Mononuclear cell (primary cell): ENCODE results near the gene TICAM1. TPM values are rescaled to one million over a fixed set of nuclear protein-coding genes. Genes with fewer than 3 reads are reported as not detected.
"Not testable (repeated sequence)": the region's sequence is repeated elsewhere in the genome, so short reads cannot be mapped to it uniquely, and the experiment has no call there.

ENCODE experiments used
- H3K27me3 ChIP-seq: 2 replicates; pipeline ENCODE4 v1.6.0; 2011; ENCODE audit warnings: low read length, control low read depth; ENCODE audit not compliant: insufficient read depth
- H3K4me1 ChIP-seq: 2 replicates; pipeline ENCODE4 v1.5.1; 2011; ENCODE audit warnings: mild to moderate bottlenecking, low read length, control low read depth; ENCODE audit not compliant: insufficient read depth
- H3K4me3 ChIP-seq: 2 replicates; pipeline ENCODE4 v1.5.1; 2011; ENCODE audit warnings: mild to moderate bottlenecking, low read length, moderate library complexity
- H3K9me3 ChIP-seq: 2 replicates; pipeline ENCODE4 v1.5.1; 2011; ENCODE audit warnings: low read depth, mild to moderate bottlenecking, control low read depth, low read length
- total RNA-seq: library from RNA; depleted of rRNA; stranded (reverse); fragments of >200 nt; gene quantifications from one replicate; pipeline ENCODE4 v1.2.3, GENCODE V29; 2012

TICAM1 gene
- 7.0 TPM for total RNA-seq

DNA sequence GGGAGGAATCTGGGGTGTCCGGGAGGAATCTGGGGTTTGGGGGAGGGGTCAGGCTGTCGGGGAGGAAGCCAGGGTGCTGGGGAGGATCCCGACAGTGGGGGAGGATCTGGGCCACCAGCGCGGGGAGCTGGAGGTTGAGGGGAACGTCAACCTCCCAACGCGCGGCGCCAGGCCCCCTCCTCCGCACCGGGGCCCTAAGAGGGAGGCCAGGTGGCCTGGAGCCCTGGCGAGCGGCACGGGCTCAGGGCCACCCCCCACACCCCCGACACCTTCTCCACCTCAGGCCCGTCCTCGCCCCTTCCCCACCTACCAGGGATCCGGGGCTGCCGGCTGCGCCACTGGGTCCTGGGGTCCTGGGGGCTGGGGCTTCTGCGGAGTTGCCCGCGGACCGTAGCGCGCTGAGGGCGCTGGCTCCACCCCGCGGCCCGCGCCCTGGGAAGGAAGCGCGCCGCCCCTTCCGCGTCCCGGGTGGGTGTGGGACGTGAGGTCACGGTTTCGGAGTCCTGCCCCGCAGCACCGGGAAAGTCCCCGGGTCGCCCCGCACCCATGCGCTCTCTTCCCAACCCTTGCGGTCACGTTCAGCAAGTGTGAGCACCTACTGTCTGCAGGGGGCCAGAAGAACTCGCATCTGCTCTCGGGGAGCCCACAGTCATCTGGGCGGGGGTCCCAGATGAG lies at the start of gene TICAM1:
Gene TICAM1, minus strand, starts transcription at position 409 of the 675 bp plus-strand sequence. CDS start 13,335 bp downstream, outside the sequence.
- H3K4me1 ChIP-seq = peaks cover 27% of the 10 kb centered on the region
- no peaks in the 10 kb centered on the region for H3K9me3 ChIP-seq
- H3K27me3 ChIP-seq = no peaks in the 10 kb centered on the region
- peak within 1 kb of the TSS; percentile 78 for H3K4me3 ChIP-seq

DNA sequence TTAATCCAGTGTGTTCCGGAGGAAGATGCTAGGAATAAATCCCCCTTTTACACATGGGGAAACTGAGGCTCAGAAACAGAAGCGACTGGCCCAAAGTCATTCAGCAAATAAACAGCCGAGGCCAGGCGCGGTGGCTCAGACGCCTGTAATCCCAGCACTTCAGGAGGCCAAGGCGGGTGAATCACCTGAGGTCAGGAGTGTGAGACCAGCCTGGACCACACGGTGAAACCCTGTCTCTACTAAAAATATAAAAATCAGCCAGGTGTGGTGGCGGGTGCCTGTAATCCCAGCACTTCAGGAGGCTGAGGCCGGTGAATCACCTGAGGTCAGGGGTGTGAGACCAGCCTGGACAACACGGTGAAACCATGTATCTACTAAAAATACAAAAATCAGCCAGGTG lies 47.5 kb upstream of the TICAM1 start:
- Histone ChIP-seq H3K4me3 (no peak overlapping the region), H3K9me3 (no peaks in the 10 kb centered on the region), H3K4me1 (peaks cover 20% of the 10 kb centered on the region), H3K27me3 (no peaks in the 10 kb centered on the region)

DNA sequence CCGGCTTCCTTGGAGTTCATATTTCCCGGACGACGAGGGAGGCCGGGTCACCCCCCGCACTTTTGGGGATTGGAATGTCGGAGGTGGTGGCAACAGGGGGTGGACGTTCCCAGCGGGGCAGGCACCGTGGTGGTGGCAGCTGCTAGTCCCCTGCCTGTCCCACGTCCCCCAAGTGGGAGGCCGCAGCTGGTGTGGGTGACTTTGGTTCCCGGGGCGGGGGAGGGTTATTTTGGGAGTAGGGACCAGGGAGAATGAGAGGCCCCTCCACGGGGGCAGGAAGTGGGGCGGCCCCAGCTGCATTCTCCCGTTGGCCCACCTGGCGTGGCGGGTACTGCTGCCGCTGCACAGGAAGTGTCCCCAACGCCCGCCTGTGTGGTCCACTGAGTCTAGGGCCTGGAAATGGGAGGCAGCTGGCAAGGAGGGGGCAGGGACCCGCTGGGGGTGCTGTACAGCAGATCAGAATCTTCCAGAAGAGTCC lies 47.0 kb upstream of the TICAM1 start:
- Histone ChIP-seq H3K9me3 (no peaks in the 10 kb centered on the region), H3K4me3 (no peak overlapping the region), H3K27me3 (no peaks in the 10 kb centered on the region), H3K4me1 (peaks cover 20% of the 10 kb centered on the region)

DNA sequence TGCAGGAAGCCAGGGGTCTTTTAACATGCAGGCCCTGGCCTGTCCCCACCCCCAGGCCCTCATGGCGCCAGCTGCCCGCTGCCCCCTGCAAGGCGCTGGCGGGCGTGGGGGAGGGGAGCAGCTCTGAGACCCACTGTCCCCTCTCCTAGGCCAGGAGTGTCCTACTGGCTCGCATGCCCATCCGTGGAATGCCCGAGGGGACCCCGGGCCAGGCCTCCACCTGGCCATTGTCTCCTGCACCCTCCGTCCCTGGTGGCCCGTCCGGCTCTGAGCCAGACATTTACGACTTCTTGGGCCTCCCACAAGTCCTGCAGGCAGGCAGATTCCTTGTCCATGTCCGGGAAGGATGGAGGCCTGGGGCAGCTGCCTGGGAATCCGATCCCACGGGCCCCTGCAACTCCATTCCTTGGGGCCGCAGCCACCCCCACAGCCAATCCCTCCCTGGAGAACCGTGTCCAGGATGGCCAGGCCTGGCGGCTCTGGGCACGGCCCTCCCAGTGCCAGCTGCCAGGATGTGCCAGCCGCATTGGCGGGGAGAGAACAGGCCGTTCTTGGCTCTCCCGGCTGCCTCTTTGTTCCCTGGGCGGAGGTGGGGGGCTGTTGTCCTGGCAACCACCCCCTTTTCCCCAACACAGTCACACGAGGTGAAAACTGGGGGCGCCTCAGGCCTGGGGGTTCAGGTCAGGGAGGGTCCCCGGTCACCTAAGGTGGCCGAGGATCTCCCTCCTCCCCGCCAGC lies 46.4 kb upstream of the TICAM1 start:
- peaks cover 20% of the 10 kb centered on the region for H3K4me1 ChIP-seq
- H3K9me3 ChIP-seq = no peaks in the 10 kb centered on the region
- no peaks in the 10 kb centered on the region for H3K27me3 ChIP-seq
- no peak overlapping the region for H3K4me3 ChIP-seq

DNA sequence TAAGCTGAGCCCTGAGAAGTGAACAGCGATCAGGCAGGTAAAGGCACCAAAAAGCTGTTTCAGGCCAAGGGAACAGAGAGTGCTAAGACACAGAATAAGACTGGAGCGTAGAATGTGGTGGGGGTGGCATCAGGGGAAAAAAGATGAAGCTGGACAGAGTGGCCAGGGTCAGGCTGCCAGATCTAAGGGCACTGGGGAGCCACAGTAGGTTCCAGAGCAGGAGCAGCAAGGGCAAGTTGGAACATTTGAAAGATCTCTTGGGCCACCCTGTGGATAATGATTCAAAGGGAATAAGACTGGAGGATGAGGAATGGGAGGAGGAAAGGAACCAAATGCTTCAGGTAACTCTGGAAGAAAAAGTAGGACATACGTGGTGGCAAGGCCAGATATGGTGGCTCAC lies 42.4 kb upstream of the TICAM1 start:
- Histone ChIP-seq H3K9me3 (no peaks in the 10 kb centered on the region), H3K27me3 (no peaks in the 10 kb centered on the region), H3K4me3 (no peak overlapping the region), H3K4me1 (peaks cover 37% of the 10 kb centered on the region)

DNA sequence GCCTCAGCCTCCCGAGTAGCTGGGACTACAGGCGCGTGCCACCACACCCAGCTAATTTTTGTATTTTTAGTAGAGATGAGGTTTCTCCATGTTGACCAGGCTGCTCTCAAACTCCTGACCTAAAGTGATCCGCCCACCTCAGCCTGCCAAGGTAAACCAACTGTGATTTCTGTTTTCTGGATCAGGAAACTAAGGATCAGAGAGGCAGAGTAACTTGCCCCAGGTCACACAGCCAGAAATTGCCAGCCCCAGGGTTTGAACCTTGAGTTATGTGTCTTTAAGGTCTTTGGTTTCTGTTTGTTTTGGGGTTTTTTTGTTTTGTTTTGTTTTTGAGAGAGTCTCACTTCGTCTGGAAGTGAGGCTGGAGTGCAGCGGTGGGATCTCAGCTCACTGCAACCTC lies 40.2 kb upstream of the TICAM1 start:
- peaks cover 39% of the 10 kb centered on the region for H3K4me1 ChIP-seq
- no peak overlapping the region for H3K4me3 ChIP-seq
- no peaks in the 10 kb centered on the region for H3K27me3 ChIP-seq
- no peaks in the 10 kb centered on the region for H3K9me3 ChIP-seq

DNA sequence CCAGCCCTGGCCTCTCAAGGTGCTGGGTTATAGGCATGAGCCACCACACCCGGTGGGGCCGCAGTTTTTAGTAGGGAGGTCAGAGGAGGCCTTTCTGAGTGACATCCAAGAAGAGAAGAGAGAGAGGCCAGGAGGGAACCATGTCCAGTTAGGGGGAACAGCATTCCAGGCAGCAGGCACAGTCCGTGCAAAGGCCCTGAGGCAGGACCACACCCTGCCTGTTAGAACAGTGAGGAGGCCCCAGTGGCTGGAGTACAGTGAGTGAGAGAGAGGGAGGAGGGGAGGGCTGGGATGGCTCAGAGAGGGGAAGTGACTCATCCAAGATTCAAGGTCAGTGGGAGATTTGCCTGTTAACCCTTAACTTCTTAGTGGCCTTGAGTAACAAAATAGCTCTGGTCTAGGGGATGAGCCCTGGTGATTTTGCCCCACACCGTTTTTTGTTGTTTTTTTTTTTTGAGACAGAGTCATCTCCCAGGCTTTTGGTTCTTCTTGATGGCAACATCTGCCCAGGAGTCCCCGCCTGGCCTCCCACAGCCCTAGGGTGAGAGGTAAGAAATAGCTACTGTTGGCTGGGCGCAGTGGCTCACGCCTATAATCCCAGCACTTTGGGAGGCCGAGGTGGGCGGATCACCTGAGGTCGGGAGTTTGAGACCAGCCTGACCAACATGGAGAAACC lies 38.7 kb upstream of the TICAM1 start:
- peaks cover 47% of the 10 kb centered on the region for H3K4me1 ChIP-seq
- H3K27me3 ChIP-seq = no peaks in the 10 kb centered on the region
- no peaks in the 10 kb centered on the region for H3K9me3 ChIP-seq
- no peak overlapping the region for H3K4me3 ChIP-seq

DNA sequence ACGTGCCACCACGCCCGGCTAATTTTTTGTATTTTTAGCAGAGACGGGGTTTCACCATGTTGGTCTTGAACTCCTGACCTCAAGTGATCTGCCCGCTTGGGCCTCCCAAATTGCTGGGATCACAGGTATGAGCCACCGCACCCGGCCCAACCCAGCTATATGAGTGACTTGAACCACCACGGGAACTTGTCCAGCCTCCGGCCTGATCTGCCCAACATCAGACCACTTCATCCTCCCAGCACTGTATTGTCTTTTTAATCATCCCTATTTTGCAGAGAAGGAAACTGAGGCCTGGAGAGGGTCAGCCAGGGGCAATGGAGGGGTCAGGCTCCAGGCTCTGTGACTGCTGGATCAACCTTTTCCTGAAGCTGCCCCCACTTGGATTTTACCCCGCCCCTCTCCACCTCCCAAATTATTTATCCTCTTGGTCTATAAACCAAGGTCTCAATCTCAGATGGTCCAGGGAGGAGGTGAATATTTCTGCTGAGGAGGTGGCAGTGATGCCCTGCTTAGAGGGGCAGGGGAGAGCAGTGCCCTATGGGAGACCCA lies 36.8 kb upstream of the TICAM1 start:
- H3K27me3 ChIP-seq = no peaks in the 10 kb centered on the region
- H3K4me1 ChIP-seq = peaks cover 47% of the 10 kb centered on the region
- no peaks in the 10 kb centered on the region for H3K9me3 ChIP-seq
- no peak overlapping the region for H3K4me3 ChIP-seq

DNA sequence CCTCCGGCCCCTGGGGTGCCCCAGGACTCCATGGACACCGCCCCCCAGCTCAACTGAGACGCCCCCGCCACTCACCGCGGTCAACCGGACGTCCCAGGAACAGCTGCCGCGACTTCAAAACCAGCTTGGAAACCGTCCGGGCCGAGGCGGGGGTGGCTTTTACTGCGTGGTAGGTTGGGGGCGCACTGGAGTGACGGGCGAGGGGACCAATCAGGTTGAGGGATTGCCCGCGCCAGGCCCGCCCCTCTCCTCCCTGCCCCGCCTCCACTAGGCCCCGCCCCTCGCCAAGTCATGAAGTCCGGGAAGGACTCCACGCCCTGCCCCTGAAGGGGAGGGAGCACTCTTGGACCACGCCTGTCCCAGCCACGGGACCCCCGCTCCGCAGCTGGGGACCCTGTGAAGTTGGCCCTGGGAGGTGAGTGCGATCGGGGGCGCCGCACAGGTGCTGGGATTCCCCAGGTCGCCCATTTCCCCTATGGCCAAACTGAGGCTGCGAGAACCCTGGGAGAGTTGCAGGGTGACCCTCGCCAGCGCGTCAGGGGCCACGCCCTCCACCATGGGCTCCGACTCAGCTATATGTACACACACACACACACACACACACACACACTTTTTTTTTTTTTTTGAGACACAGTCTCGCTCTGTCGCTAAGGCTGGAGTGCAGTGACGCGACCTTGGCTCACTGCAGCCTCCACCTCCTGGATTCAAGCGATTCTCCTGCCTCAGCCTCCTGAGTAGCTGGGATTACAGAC lies 36.2 kb upstream of the TICAM1 start, which contains the start of gene PLIN3:
Gene PLIN3, minus strand, starts transcription at position 134 of the 752 bp plus-strand sequence. CDS start 6,273 bp downstream, outside the sequence.
- peaks cover 47% of the 10 kb centered on the region for H3K4me1 ChIP-seq
- H3K9me3 ChIP-seq = no peaks in the 10 kb centered on the region
- H3K27me3 ChIP-seq = no peaks in the 10 kb centered on the region
- peak within 1 kb of the TSS; percentile 78 for H3K4me3 ChIP-seq

DNA sequence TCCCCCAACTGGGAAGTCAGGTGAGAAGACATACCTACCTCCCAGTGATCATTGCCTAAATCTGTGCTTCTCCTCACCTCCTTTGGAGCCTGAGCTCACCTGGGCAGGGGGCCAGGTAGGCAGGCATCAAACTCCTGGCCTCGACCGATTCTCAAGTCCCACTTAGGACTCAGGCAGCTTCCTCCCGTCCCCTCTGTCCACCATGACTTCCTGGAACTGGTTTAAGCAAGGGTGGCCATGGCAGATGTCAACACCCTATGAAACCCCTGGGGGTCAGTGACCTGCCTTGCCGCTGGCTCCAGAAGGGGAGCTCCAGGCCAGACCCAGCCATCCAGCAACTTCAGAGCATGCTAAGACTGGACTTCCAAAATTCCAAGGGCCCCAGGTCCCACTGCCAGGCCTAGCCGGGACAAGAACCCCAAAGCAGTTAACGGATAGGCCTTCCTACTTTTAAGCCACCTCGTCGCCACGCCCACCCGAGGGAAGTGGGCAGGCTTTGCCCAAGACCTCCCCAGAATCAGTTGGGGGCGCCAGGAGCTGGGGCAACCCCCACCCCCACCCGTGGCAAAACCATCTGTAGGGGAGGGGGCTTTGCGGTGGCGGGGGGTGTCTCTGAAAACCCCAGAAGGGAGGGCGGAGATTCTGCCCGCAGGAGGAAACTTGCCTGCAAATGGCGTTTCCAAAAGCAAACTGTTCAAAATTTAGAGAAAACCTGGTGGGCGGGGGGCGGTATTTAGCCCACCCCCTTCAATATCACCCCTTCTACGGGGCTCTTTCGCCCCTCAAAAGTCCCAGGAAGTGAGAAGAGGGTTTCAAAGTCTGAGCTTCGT lies 35.3 kb upstream of the TICAM1 start:
- Histone ChIP-seq H3K4me3 (peak overlapping the region; percentile 78), H3K9me3 (no peaks in the 10 kb centered on the region)

DNA sequence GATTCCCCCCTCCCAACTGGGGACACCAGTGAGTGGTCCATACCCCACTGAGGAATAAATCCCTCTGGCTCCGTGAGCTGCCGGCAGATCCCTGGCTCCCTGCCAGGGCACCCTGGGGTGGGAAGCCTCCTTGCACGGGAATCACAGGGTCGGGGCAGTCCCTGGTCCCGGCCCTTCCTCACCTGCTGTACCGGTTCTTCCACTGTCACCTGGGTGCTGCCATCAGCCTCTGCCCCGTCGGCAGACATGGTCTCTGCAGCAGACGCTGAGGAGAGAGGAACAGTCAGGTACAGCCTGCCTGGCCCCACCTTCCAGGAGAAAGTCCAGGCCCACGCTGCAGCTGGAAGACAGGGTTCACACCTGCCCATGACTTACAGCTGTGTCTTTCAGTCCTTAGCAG lies 29.6 kb upstream of the TICAM1 start:
- H3K4me1 ChIP-seq = peaks cover 2% of the 10 kb centered on the region
- no peak overlapping the region for H3K4me3 ChIP-seq
- no peaks in the 10 kb centered on the region for H3K27me3 ChIP-seq
- H3K9me3 ChIP-seq = no peaks in the 10 kb centered on the region

More for the DNA sequence above, 35.3 kb upstream of the TICAM1 start:
- Histone ChIP-seq H3K27me3 (no peaks in the 10 kb centered on the region), H3K4me1 (peaks cover 47% of the 10 kb centered on the region)

DNA sequence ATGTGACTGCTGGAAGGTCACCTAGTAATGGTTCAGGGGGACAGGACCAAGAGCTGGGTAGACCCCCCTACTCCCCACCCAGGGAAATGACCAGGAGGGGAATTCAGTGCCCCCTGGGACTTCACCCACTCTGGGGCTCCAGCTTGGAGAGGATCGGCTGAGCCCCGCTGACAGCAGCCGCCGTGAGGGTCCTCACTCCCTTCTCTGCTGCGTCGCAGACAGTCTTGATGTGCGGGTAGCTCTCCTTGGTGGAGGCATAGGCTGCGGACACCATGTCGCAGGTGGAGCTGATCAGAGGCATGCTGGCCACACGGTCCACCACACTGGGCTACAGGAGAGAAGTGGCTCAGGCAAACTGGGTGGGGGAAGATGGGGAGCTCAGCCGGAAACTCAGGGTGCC lies 28.2 kb upstream of the TICAM1 start:
- no peaks in the 10 kb centered on the region for H3K9me3 ChIP-seq
- no peak overlapping the region for H3K4me3 ChIP-seq
- no peaks in the 10 kb centered on the region for H3K4me1 ChIP-seq
- no peaks in the 10 kb centered on the region for H3K27me3 ChIP-seq

DNA sequence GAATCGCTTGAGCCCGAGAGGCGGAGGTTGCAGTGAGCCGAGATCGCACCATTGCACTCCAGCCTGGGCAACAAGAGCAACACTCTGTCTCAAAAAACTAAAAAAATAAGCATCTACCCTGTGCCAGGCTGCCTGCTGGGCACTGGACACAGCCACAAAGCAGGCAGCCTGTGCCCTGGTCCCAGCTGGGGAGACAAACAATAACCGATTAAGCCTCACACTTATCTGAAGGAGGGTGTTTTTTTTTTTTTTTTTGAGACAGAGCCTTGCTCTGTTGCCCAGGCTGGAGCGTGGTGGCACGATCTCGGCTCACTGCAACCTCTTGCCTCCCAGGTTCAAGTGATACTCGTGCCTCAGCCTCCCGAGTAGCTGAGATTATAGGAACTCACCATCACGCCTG lies 25.0 kb upstream of the TICAM1 start:
- not testable (repeated sequence) for H3K9me3 ChIP-seq, H3K4me1 ChIP-seq, H3K27me3 ChIP-seq, H3K4me3 ChIP-seq

DNA sequence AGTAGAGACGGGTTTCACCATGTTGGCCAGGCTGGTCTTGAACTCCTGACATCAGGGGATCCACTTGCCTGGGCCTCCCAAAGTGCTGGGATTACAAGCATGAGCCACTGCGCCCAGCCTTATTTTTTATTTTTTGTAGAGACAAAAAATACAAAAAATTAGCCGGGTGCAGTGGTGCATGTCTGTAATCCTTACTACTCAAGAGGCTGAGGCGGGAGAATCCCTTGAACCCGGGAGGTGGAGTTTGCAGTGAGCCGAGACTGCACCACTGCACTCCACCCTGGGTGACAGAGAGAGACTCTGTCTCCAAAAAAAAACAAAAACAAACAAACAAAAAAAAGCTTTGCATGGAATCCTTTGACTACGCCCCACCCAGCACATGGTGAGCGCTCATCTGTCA lies 22.0 kb upstream of the TICAM1 start:
- not testable (repeated sequence) for H3K27me3 ChIP-seq, H3K4me3 ChIP-seq, H3K9me3 ChIP-seq, H3K4me1 ChIP-seq
